ENCODE measurements around the gene STX3.
"Not testable (repeated sequence)": the region's sequence is repeated elsewhere in the genome, so short reads cannot be mapped to it uniquely, and the experiment has no call there.

STX3 gene

DNA sequence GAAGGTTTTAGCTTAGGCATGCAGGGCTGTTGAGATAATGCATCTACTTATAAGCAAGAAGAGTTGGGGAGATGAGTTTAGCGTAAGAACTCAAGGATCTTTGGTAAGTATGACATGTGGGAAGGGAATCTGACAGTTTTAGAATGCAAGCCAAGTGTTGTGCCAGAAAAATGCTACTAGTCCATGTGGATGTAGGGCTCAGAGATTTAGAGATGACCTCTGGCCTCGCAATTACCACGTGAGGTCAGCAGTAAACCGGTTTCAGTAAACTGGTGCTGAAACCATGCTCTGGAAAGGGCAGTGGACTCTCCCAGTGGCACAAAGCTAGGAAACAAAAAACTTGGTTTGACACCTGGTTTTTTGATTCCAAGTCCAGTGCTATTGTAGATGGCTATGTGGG lies 36.5 kb downstream of the STX3 start:
- no peak for DNase-seq (ENCODE audit: low read depth in 2 of 2)

DNA sequence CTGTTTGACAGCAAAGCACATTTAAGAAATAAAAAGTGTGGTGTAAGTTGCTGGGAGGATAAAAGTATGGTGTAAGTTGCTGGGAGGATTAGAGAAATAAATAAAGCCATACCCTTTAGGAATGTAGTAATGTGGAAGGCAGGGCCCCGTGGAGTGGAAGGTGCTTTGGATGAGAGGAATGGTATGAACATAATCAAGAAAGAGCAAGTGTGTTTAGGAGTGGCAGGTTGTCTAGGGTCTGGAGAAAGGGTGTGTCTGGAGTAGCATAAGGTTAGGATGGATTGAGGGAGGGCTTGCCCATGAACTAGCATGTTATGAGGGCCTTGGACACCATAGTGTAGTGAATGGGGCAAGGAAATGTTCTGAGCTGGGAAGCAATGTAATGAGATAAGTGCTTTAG lies 37.3 kb downstream of the STX3 start:
- no peak for DNase-seq (ENCODE audit: low read depth in 2 of 2)

DNA sequence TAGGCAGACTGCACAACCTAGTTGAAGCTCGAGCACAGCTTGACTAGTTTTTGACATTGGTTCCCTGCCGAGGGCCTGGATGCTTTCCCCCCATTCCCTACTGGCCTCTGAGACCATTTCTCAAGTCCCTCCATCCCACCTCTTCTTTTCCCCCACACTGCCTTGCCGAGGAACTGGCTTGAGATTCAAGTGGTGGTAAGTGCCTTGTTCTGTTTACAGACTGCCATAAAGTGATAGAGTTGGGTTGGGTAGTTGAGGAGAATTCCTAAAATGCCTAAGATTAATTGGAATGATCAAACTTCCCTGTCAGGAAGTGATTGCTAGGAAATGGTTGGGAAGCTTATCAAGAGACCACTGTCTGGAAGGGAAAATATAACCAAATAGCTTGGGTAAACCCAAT lies 39.2 kb downstream of the STX3 start:
- DNase-seq (ENCODE audit: low read depth in 2 of 2), result no peak

DNA sequence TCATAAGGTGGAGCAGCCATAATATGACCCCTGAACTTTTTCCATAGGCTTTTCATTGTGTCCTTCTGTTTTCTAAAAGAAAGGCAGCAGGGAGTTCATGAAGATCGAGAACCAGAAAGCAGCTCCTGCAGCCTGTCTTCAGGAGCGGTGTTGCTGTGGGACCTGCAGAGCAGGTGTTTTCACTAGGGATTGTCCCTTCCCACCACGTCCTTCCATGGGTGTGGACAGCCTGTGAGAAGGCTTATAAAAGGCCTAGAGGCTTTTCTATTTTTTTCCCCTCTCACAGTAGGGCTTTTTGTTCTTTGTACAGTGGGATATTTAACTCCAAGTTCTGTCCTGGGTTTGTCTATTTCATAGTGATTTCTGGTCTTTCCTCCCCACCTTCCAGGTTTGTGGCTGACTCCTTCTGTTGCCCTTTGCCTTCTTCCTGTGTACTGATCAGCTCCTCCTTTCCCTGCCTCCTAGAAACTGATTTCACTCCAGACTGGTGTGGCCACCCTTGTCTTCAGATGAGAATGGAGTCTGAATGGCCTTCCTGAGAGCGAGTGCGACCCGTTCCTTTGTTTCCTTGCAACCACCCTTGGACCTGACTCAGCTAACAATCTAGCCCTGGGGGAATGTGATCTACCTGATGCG lies 45.3 kb downstream of the STX3 start:
- DNase-seq (ENCODE audit: low read depth in 2 of 2), result no peak

GRCh38 chr11:59801160-59801706 lies 46.1 kb downstream of the STX3 start:
- DNase-seq (ENCODE audit: low read depth in 2 of 2), result no peak

- DNase-seq (ENCODE audit: low read depth in 2 of 2), result no peak
These were observed 46.9 kb downstream of the STX3 start for GRCh38 chr11:59801981-59802638.

DNA sequence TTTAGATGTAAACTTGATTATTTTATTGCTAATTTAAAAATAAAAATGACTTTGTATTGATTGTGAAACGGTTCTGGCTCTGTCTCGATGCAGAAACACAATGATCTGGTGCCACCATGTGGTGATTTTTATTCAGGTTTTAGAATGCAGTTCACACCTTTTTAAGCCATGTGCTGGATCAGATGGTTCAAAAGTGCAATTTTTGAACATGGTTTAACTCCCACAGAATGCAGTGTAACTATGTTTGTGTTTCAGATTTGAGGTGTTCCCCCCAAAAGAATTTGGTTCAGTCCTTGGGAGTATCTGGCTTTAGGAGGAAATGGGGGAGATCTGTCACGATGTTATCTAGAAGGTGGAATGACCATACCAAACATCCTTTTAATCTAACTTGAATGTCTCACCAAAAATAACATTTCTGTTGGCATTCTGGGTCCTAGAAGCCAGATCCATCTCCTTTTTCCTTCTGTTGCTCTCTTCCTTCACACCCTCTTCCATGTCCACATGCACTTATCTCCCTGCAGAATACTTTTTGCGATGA lies 47.5 kb downstream of the STX3 start:
- no peak for DNase-seq (ENCODE audit: low read depth in 2 of 2)

GRCh38 chr11:59804061-59804460 lies 48.9 kb downstream of the STX3 start:
- no peak for DNase-seq (ENCODE audit: low read depth in 2 of 2)

GRCh38 chr11:59807047-59807610 lies 52.0 kb downstream of the STX3 start:
- no peak for DNase-seq (ENCODE audit: low read depth in 2 of 2)

- peak; percentile 79 to 81 for DNase-seq (ENCODE audit: low read depth in 2 of 2)
These were observed 55.2 kb downstream of the STX3 start, which contains the start of gene MRPL16 for GRCh38 chr11:59810189-59810910. Gene MRPL16, minus strand, starts transcription at chr11:59810778. Its CDS starts 120 bp downstream, at chr11:59810658.

GRCh38 chr11:59810911-59811259 lies 55.7 kb downstream of the STX3 start:
- DNase-seq (ENCODE audit: low read depth in 2 of 2), result no peak

GRCh38 chr11:59812220-59812619 lies 57.0 kb downstream of the STX3 start:
- no peak for DNase-seq (ENCODE audit: low read depth in 2 of 2)

GRCh38 chr11:59813364-59813763 lies 58.2 kb downstream of the STX3 start:
- DNase-seq (ENCODE audit: low read depth in 2 of 2), result no peak

DNA sequence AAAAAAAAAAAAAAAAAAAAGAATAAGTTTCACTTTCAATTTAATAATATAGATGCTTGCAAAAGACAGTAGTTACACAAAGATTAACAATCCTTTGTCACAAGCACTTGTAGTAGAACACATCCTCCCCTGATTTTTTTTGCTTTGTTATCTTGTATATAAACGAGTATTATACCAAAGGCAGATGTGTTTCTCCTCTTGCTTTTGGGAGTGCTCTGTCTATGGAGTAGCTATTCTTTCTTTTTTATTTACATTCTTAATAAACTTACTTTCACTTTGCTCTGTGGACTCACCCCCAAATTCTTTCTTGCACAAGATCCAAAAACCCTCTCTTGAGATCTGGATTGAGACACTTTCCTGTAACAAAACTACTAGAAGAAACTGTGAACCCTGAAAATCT lies 58.8 kb downstream of the STX3 start:
- no peak for DNase-seq (ENCODE audit: low read depth in 2 of 2)

DNA sequence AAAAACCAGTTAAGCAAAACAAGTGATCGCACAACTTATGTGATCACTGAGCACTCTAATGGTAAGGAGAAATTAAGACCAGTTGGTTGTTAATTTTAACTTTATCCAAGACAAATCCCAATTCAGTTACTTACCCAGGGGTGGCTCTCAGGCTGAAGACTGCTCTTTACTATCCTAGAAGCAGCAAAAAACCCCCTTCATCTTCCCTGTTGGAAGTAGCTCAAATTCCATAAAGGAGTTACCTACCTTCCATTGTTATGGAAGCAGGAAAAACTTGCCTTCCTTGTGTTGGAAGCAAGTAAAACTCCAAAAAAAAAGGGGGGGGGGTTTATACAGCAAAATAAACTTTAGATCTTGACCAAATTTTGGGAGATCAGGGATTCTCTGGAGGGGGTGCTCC lies 60.6 kb downstream of the STX3 start:
- DNase-seq (ENCODE audit: low read depth in 2 of 2), result no peak

DNA sequence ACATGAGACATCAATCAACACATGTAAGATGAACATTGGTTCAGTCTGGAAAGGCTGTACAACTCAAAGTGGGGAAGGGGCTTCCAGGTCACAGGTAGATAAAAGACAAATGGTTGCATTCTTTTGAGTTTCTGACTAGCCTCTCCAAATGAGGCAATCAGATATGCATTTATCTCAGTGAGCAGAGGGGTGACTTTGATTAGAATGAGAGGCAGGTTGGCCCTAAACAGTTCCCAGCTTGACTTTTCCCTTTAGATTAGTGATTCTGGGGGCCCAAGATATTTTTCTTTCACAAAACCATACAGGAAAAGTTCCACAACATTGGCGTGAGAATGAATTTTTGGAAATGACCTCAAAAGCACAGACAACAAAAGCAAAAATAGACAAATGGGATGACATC lies 61.3 kb downstream of the STX3 start:
- not testable (repeated sequence) for DNase-seq (ENCODE audit: low read depth in 2 of 2)

DNA sequence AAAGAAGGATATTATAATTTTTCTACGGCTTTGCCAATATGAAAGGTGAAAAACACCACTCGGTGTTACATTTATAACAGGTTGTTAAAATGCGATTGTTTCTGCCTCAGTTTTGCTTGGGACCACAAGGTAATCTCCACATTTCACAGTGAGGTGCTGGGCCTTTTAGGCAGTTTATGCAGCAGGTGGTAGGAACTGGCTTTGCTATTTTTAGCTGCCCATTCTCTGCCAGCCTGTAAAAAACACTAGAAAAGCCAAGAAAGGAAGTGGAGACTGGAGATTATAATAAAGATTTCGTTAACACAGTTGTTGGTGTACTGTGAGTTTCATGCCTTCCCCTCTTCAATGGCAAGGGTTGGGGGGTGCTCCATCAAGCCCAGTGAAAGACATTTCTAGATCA lies 63.4 kb downstream of the STX3 start:
- DNase-seq (ENCODE audit: low read depth in 2 of 2), result no peak

GRCh38 chr11:59822989-59823566 lies 67.9 kb downstream of the STX3 start:
- no peak for DNase-seq (ENCODE audit: low read depth in 2 of 2)

GRCh38 chr11:59829358-59829757 lies 74.2 kb downstream of the STX3 start:
- no peak for DNase-seq (ENCODE audit: low read depth in 2 of 2)

DNA sequence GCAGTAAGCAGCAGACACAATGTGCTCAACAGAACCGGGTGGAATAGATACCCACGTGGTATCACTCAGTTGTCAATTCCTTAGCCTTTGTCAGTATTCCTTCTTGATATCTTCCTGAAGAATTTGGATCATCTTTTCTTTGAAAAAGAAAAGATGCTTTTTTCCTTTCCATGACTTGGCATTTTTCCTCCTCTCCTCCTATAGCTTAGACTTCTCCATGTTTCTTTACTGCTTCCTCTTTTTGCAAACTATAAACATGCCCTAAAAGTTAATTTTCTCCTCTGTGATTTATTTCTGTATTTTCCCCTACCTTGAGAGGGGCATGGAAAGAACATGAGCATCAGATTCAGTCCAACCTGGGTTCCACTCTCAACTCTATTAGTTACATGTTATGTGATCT lies 78.4 kb downstream of the STX3 start:
- no peak for DNase-seq (ENCODE audit: low read depth in 2 of 2)

DNA sequence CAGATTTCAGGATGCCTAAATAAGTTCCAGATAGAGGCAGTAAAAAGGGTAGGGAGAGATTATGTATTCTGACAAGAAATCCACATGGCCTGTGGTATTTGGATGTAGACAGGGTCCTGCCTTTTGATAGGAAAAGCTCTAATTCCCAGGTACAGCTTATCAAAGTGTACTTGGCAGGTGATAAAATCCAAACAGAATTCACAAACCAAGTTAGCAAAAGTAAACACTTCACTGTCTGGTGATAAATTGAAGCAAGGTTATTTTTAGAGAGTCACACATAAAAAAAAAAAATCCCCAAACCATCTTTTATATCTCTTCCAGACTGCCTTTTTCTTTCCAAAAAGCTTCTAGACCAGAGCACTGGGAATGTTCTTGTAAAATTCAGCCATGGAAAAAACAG lies 84.4 kb downstream of the STX3 start:
- DNase-seq (ENCODE audit: low read depth in 2 of 2), result no peak

DNA sequence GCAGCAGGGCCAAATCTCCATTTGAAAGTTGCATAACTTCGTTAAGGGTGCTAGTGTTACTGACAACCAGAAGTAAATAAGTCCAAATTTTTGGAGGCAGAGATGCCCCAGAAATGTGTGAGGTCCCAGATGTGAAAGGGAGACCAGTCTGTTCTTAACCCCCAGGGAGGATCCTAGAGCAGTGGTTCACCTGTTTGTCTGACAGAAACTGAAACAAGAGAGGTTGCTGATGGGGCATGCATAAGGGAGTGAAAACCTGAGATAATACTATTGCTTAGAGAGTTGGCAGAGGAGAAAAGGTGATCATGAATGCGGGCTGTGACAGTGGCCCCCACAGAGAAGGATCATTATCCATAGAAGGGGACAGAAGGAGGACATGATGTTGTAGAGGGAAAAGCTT lies 86.3 kb downstream of the STX3 start:
- no peak for DNase-seq (ENCODE audit: low read depth in 2 of 2)

Data from stimulated activated CD8-positive, alpha-beta memory T cell treated with anti-CD3 and anti-CD28 coated beads, Interleukin-2, amount 100 ng/mL, for 48 hours (primary cell).